H54 (cell line): ENCODE measurements around the gene RPL11.
A peak's percentile ranks its signal among the peaks of the same experiment; 100 is the strongest.
"Not testable (repeated sequence)": the region's sequence is repeated elsewhere in the genome, so short reads cannot be mapped to it uniquely, and the experiment has no call there.

Experiments
- DNase-seq: peaks from one replicate; pipeline ENCODE4 v3.0.0; 2011; ENCODE audit warnings: low spot score, mixed read lengths; ENCODE audit not compliant: insufficient read length
- FAIRE-seq: peaks from 3 replicates; lab custom pipeline; 2011; peaks lifted over from hg19 to GRCh38; lab: Jason Lieb, UNC
- POLR2A ChIP-seq: IDR thresholded peaks from 2 replicates; pipeline ENCODE4 v1.6.1; 2011; ENCODE audit warnings: low read depth, mild to moderate bottlenecking, low read length

Gene RPL11

DNA sequence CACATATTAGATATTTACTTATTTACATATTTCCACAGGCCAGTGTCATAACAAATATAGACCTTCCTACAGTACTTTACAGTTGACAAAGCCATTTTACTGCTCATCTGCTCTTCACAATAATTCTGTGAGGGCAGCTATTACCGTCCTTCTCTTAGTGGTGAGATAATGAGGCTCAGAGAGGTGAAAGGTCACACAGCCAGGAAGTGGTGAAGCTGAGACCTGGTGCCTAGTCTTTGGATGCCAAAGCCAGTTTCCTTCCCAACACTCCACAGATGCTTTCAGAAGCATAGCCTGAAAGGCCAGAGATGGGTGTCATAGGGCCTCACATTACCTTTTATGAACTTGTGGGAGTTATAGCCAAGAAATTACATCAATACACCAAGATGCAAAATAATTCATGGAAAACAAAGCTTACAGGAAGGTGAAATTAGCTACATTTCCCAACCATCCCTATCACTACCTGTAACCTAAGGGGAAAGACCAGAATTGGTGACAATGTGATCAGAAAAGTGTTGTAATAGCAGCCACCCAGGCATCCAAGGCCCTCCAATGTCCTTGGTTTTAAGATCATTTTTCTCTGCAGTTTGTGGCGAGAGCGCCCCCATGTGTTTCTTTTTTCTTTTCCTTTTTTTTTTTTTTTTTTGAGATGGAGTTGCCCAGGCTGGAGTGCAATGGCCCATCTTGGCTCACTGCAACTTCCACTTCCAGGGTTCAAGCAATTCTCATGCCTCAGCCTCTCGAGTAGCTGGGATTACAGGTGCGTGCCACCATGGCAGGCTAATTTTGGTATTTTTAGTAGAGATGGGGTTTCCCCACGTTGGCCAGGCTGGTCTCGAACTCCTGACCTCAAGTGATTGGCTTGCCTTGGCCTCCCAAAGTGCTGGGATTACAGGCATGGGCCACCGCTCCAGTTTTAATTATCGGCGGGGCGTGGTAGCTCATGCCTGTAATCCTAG, 26.5 kb upstream of the RPL11 start:
- no peak for TF ChIP-seq POLR2A
- FAIRE-seq, result peak; percentile 62
- DNase-seq, result no peak

DNA sequence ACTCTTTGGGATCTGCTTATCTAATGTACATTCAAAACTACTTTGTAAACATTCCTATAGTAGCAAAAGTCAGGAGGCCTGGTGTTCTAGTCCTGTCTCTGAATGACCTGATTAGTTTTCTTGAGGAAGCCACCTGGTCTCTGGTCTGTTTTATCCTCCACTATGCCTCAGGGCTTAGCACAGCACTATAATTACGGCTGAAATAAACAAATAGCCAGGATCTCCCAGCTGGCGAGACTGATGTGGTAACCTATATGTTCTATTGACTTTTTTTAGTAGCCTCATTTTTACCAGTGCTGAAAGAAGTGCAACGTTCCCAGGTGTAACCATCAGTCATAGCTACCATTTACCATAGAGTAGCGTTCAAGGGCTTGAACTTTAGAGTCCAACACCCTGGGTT, 24.2 kb upstream of the RPL11 start:
- DNase-seq, result no peak
- no peak for FAIRE-seq
- no peak for TF ChIP-seq POLR2A

DNA sequence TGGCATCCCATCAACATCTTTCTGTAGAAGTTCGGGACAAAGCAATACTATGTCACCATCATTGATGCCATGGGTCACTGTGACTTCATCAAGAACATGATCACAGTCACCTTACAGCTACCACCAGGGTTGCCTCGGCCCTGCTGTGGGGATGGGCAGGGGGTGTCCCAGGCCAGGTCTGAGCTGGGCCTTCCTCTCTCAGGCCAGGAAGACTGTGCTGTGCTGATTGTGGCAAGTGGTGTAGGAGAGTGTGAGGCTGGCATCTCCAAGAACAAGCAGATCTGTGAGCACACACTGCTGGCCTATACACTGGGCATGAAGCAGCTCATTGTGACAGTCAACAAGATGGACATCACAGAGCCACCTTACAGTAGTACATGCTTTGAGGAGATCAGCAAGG, 20.9 kb upstream of the RPL11 start:
- TF ChIP-seq POLR2A, result no peak
- FAIRE-seq (no peak), DNase-seq (no peak)

DNA sequence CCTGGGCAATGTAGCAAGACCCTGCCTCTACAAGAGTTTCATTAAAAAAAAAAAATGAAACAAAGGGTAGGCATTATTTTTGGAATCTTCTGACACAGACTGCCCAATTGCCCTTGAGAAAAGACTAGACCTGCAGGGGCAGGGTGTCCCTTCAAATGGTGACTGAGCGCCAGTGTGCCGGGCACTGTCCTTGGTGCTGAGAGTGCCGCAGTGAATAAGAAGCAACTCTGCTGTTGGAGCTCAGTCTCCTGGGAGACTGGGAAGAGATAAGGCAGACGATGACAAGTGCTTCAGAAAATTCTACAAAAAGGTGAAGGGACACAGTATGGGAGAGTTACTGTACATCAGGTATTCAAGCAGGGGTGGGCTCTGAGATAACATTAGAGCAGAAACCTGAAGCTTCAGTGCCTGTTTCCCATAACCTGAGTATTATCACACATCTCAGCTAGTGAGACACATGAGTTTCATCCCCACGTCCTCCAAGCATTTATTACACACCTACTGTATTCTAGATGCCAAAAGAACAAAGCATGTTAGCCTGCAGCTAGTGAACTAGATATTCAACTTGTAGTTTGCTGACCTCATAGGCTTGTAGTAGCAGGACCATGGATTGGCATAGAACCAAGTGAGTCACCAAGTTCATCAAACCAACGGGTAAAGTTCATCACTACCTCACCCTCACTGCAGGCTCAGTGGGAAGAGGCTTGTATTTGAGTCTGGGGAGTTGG, 18.4 kb upstream of the RPL11 start:
- FAIRE-seq, result peak; percentile 67
- peak; percentile 33 for DNase-seq
- no peak for TF ChIP-seq POLR2A

DNA sequence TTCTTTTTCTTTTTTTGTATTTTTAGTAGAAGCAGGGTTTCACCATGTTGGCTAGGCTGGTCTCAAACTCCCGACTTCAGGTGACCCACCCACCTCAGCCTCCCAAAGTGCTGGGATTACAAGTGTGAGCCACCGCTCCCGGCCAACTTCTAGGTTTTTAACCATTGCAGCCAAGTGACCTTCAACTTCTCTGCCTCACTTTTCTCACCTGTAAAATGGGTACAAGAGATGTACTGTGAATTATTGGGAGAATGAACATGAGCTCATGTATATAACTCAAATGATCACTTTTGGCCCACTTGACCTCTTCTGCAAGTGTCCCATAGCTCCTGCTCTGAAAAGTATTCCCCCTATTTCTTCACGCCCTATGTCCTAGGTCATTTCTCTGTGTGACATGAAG, 11.8 kb upstream of the RPL11 start:
- no peak for FAIRE-seq
- no peak for DNase-seq
- no peak for TF ChIP-seq POLR2A

DNA sequence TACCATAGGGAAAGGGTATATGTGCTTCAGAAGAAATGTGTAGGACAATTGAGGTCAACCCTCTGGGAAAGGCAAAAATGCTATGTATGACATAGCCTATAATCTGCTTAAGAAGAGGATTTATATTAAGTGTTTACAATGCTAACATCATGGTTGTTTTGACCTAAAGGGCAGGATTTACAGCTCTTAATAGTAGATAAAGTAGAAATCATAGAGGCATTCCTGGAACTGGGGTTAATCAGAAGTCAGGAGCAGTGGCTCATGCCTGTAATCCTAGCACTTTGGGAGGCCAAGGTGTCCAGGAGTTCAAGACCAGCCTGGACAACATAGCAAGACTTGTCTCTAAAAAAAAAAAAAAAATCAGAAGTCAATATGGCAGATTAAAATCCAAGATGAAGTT, 8.7 kb upstream of the RPL11 start:
- no peak for TF ChIP-seq POLR2A
- no peak for FAIRE-seq
- DNase-seq, result no peak

DNA sequence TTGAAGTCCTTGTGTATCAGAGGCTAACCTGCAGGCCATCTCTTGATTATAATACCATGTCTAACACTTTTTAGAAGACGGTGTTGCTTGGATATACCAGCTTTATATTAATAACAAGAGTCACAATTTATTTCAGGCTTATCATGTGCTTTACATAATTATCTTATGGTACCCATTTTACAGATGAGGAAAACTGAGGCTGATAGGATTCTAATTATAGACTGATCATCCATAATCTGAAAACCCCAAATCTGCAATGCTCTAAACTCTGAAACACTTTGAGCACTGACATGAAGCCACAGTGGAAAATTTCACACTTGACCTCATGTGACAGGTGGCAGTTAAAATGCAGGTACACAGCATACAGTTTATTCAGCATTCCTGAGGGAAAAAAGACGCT, 7.2 kb upstream of the RPL11 start:
- no peak for FAIRE-seq
- no peak for TF ChIP-seq POLR2A
- DNase-seq, result no peak

DNA sequence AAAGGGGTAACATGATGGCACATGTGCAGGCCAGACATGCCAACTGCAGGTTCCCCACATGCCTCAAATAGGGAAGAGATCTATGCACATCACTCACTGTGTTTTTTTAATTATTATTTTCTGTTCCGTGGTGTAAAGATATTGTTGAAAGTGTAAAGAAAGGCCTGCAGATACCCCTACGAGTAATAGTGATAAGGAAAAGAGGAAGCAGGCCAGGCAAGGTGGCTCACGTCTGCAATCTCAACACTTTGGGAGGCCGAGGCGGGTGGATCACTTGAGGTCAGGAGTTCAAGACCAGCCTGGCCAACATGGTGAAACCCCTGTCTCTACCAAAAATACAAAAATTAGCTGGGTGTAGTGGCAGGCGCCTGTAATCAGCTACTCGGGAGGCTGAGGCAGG, 6.4 kb upstream of the RPL11 start:
- FAIRE-seq, result not testable (repeated sequence)

DNA sequence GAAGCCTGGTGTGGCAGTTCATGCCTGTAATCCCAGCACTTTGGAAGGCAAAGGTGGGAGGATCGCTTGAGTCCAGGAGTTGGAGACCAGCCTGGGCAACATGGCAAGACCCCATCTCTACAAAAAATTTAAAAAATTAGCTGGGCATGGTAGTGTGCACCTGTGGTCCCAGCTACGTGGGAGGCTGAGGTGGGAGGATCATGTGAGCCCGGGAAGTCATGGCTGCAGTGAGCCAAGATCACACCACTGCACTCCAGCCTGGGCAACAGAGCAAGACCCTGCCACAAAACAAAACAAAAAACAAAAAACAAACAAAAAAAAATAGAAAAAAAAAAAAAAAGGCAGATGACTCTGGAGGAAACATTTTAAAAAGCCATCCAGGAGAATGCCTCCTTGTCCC, 3.9 kb upstream of the RPL11 start:
- DNase-seq, FAIRE-seq: not testable (repeated sequence)

More for the DNA sequence above, 6.4 kb upstream of the RPL11 start:
- not testable (repeated sequence) for DNase-seq

DNA sequence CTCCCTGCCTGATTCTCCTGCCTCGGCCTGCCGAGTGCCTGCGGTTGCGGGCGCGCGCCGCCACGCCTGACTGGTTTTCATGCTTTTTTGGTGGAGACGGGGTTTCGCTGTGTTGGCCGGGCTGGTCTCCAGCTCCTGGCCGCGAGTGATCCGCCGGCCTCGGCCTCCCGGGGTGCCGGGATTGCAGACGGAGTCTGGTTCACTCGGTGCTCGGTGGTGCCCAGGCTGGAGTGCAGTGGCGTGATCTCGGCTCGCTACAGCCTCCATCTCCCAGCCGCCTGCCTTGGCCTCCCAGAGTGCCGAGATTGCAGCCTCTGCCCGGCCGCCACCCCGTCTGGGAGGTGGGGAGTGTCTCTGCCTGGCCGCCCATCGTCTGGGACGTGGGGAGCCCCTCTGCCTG, 3.3 kb upstream of the RPL11 start:
- not testable (repeated sequence) for DNase-seq, FAIRE-seq

DNA sequence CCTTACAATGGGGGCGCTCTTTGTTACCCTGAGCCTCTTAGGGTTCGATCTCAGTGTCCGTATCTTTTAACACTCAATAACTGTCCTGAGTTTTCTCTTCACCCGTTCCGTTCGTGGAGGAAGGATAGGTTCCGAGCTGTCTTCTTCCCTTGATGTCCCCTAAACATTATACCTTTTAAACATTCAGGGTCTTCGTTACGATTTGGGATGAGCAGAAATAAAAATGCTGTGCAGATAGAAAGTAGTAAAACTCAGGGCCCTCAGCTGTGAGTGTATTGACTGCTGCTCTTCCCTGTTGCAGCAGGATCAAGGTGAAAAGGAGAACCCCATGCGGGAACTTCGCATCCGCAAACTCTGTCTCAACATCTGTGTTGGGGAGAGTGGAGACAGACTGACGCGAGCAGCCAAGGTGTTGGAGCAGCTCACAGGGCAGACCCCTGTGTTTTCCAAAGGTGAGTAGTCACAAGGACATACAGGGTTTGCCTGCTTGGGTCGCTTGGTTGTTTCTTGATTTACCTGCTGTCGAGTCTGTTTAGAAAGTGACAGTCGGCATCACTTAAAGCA, 784 bp downstream of the RPL11 start:
- FAIRE-seq (no peak), DNase-seq (no peak)
- TF ChIP-seq POLR2A, result no peak

DNA sequence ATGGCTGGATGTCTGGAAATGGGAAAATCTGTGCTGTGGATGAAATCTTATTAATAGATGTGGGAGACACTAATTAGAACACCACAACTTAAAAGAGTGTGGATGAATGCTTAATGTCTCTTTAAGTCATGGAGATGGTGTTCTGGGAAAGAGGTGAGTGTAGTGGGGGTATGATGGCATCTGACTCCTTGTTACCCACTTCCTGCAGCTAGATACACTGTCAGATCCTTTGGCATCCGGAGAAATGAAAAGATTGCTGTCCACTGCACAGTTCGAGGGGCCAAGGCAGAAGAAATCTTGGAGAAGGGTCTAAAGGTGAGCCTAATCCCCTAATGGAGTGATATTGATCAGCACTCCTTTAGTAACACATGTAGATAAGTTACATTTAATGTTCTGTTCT, 2.0 kb downstream of the RPL11 start:
- TF ChIP-seq POLR2A, result no peak
- no peak for FAIRE-seq
- DNase-seq, result no peak

DNA sequence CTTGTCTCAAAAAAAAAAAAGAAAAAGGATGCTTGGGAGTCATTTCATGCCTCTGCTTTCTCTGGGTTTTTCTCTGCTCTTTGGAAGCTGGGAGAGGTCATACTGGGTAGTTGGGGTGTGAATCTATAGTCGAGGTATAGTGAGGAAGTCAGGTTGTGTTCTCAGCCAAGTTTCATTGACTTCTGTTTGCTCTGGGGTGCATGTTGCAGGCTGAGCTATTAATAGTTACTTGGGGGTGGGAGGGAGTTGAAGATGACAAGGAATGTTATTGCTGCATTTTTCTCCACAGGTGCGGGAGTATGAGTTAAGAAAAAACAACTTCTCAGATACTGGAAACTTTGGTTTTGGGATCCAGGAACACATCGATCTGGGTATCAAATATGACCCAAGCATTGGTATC, 2.8 kb downstream of the RPL11 start:
- no peak for TF ChIP-seq POLR2A
- FAIRE-seq (no peak), DNase-seq (no peak)

DNA sequence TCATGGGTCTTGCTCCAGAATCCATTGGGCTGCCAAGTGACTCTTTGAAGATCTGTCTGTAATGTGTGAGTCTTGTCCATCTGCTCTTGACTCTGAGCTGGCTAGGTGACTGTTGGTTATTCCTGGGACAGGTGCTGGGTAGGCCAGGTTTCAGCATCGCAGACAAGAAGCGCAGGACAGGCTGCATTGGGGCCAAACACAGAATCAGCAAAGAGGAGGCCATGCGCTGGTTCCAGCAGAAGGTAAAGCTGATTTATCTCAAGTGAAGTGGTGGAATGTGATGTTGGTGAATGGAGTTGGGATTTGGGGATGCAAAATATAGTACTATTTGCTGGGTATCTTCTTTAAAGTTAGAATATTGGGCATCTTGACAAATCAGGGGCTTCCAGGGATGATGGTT, 4.1 kb downstream of the RPL11 start:
- DNase-seq (no peak), FAIRE-seq (no peak)
- TF ChIP-seq POLR2A, result no peak
